Trophoblast cell (in vitro differentiated cells and primary cell): ENCODE data around the gene MZF1.

ENCODE experiments used
- DNase-seq, 2 donors: peaks; one replicate each; pipeline ENCODE4 v3.0.0-alpha.2; 2016
- H2AFZ ChIP-seq: 2 replicates; pipeline ENCODE4 v1.6.1; 2013; ENCODE audit warnings: low read length, moderate library complexity, mild to moderate bottlenecking; ENCODE audit not compliant: insufficient read depth, poor library complexity
- H2AK5ac ChIP-seq: 2 replicates; pipeline ENCODE4 v1.6.1; 2013; ENCODE audit warnings: mild to moderate bottlenecking, low read length
- H2BK120ac ChIP-seq: 2 replicates; pipeline ENCODE4 v1.6.1; 2013; ENCODE audit warnings: low read length, mild to moderate bottlenecking, moderate library complexity; ENCODE audit not compliant: insufficient read depth, poor library complexity
- H2BK12ac ChIP-seq: 2 replicates; pipeline ENCODE4 v1.6.1; 2013; ENCODE audit warnings: mild to moderate bottlenecking, low read length, moderate library complexity
- H2BK5ac ChIP-seq: 2 replicates; pipeline ENCODE4 v1.6.1; 2013; ENCODE audit warnings: low read length, low read depth, moderate library complexity, mild to moderate bottlenecking; ENCODE audit not compliant: poor library complexity
- H3K14ac ChIP-seq: 2 replicates; pipeline ENCODE4 v1.6.1; 2013; ENCODE audit warnings: mild to moderate bottlenecking, low read length
- H3K18ac ChIP-seq: 2 replicates; pipeline ENCODE4 v1.6.1; 2013; ENCODE audit warnings: mild to moderate bottlenecking, low read length
- H3K23ac ChIP-seq: 2 replicates; pipeline ENCODE4 v1.6.1; 2013; ENCODE audit warnings: low read length
- H3K27ac ChIP-seq: 2 replicates; pipeline ENCODE4 v1.5.1; 2013; ENCODE audit warnings: low read depth, mild to moderate bottlenecking, inconsistent platforms, low read length, moderate library complexity
- H3K27me3 ChIP-seq: 2 replicates; pipeline ENCODE4 v1.6.1; 2013; ENCODE audit warnings: inconsistent platforms, mild to moderate bottlenecking, low read length, moderate library complexity; ENCODE audit not compliant: insufficient read depth
- H3K36me3 ChIP-seq, 2 experiments: 1 replicate in 1 of 2; 2 replicates in 1 of 2; pipeline ENCODE4 v1.6.1; 2013; ENCODE audit warnings: low read length in 2 of 2, mild to moderate bottlenecking in 2 of 2, moderate library complexity in 1 of 2; ENCODE audit not compliant: insufficient read depth in 2 of 2, control insufficient read depth in 1 of 2
- H3K4ac ChIP-seq: 2 replicates; pipeline ENCODE4 v1.6.1; 2013; ENCODE audit warnings: low read depth, mild to moderate bottlenecking, low read length, moderate library complexity
- H3K4me1 ChIP-seq, 2 experiments: 1 replicate in 1 of 2; 2 replicates in 1 of 2; pipeline ENCODE4 v1.6.1; 2013; ENCODE audit warnings: low read length in 2 of 2, mild to moderate bottlenecking in 2 of 2, moderate library complexity in 1 of 2; ENCODE audit not compliant: insufficient read depth in 2 of 2, control insufficient read depth in 1 of 2
- H3K4me2 ChIP-seq: 2 replicates; pipeline ENCODE4 v1.6.1; 2013; ENCODE audit warnings: inconsistent platforms, mild to moderate bottlenecking, low read length, moderate library complexity
- H3K4me3 ChIP-seq: 2 replicates; pipeline ENCODE4 v1.5.1; 2013; ENCODE audit warnings: mild to moderate bottlenecking, low read depth, low read length, inconsistent platforms
- H3K79me1 ChIP-seq: one replicate; pipeline ENCODE4 v1.6.1; 2013; ENCODE audit warnings: low read length
- H3K79me2 ChIP-seq: 2 replicates; pipeline ENCODE4 v1.6.1; 2013; ENCODE audit warnings: low read length, mild to moderate bottlenecking; ENCODE audit not compliant: control insufficient read depth, insufficient read depth, poor library complexity
- H3K9ac ChIP-seq: 2 replicates; pipeline ENCODE4 v1.6.1; 2013; ENCODE audit warnings: mild to moderate bottlenecking, low read length
- H3K9me3 ChIP-seq: 2 replicates; pipeline ENCODE4 v1.6.1; 2013; ENCODE audit warnings: low read depth, mild to moderate bottlenecking, control low read depth, inconsistent platforms, low read length; ENCODE audit not compliant: insufficient read depth
- H4K12ac ChIP-seq: 2 replicates; pipeline ENCODE4 v1.6.1; 2013; ENCODE audit warnings: low read depth, mild to moderate bottlenecking, low read length, moderate library complexity
- H4K8ac ChIP-seq: 2 replicates; pipeline ENCODE4 v1.6.1; 2013; ENCODE audit warnings: low read depth, mild to moderate bottlenecking, low read length, moderate library complexity
- H4K91ac ChIP-seq: one replicate; pipeline ENCODE4 v1.6.1; 2013; ENCODE audit warnings: low read depth, mild to moderate bottlenecking, low read length, moderate library complexity
- WGBS: extraction: QIAGEN DNeasy Blood & Tissue Kit; methylation state at CpG from one replicate; pipeline ENCODE4 v1.1.7; 2013; ENCODE audit warnings: missing lambda C conversion rate; ENCODE audit not compliant: insufficient read length, insufficient coverage; ENCODE audit errors: extremely low coverage; 5-methylcytosine and 5-hydroxymethylcytosine counted together

The MZF1 gene

GRCh38 chr19:58521651-58522050, 51.5 kb downstream of the MZF1 start:
- Histone ChIP-seq H4K12ac (no peak overlapping the region), H3K79me1 (peaks cover 15% of the 10 kb centered on the region), H3K4ac (no peak overlapping the region), H2BK5ac (no peak overlapping the region), H2AK5ac (no peak overlapping the region), H3K27me3 (no peaks in the 10 kb centered on the region), H3K23ac (no peak overlapping the region), H2BK12ac (no peak overlapping the region), H3K4me3 (no peak overlapping the region), H3K79me2 (peaks cover 17% of the 10 kb centered on the region), H3K27ac (no peak overlapping the region), H4K8ac (no peak overlapping the region), H3K9me3 (no peaks in the 10 kb centered on the region), H3K18ac (no peak overlapping the region), H3K9ac (no peak overlapping the region), H3K14ac (no peak overlapping the region), H4K91ac (no peak overlapping the region), H3K36me3 (peaks cover 11% of the 10 kb centered on the region in 2 experiments), H2AFZ (peak overlapping the region; percentile 50), H3K4me2 (no peak overlapping the region), H3K4me1 (peaks cover 8 to 9% of the 10 kb centered on the region in 2 experiments), H2BK120ac (no peak overlapping the region)
- WGBS, result no CpG with 5 or more reads among the region's 4 CpGs
- no peak for DNase-seq

- H4K12ac ChIP-seq, result peak overlapping the region; percentile 93
- peak overlapping the region; percentile 64 for H4K8ac ChIP-seq
- H3K27me3 ChIP-seq, result no peaks in the 10 kb centered on the region
- no peaks in the 10 kb centered on the region for H3K9me3 ChIP-seq
- H3K4ac ChIP-seq, result peak overlapping the region; percentile 54
- peak overlapping the region; percentile 88 for H3K4me3 ChIP-seq
- H3K79me2 ChIP-seq, result peaks cover 17% of the 10 kb centered on the region
- peaks cover 21 to 22% of the 10 kb centered on the region in 2 experiments for H3K36me3 ChIP-seq
- H3K23ac ChIP-seq, result no peak overlapping the region
- H3K14ac ChIP-seq, result peak overlapping the region; percentile 30
- DNase-seq, result no peak
- peak overlapping the region; percentile 0 for H3K18ac ChIP-seq
- WGBS, result no CpG with 5 or more reads among the region's 7 CpGs
- H3K79me1 ChIP-seq, result peaks cover 15% of the 10 kb centered on the region
- peak overlapping the region; percentile 92 for H4K91ac ChIP-seq
- no peak overlapping the region for H2BK120ac ChIP-seq
- peak overlapping the region; percentile 91 for H3K9ac ChIP-seq
- H2AK5ac ChIP-seq, result no peak overlapping the region
- H3K4me1 ChIP-seq, result peaks cover 8 to 9% of the 10 kb centered on the region in 2 experiments
- peak overlapping the region; percentile 35 for H2AFZ ChIP-seq
- H3K4me2 ChIP-seq, result peak overlapping the region; percentile 61
- H2BK5ac ChIP-seq, result no peak overlapping the region
- H3K27ac ChIP-seq, result peak overlapping the region; percentile 80
- H2BK12ac ChIP-seq, result no peak overlapping the region
These were observed 52.9 kb downstream of the MZF1 start for GRCh38 chr19:58520257-58520599.

GRCh38 chr19:58519355-58520256, 53.5 kb downstream of the MZF1 start, which contains the start of gene ZBTB45:
Gene ZBTB45 (minus strand): TSS chr19:58519810. CDS start chr19:58517673, 2,137 bp downstream.
- Histone ChIP-seq H2AK5ac (peak within 1 kb of the TSS; percentile 87), H3K9ac (peak within 1 kb of the TSS; percentile 91), H3K9me3 (no peaks in the 10 kb centered on the region), H3K4me1 (peaks cover 9 to 10% of the 10 kb centered on the region in 2 experiments), H4K12ac (peak within 1 kb of the TSS; percentile 93), H3K36me3 (peaks cover 21 to 22% of the 10 kb centered on the region in 2 experiments), H3K27me3 (no peaks in the 10 kb centered on the region), H2BK5ac (peak within 1 kb of the TSS; percentile 54), H3K27ac (peak within 1 kb of the TSS; percentile 80), H4K8ac (peak within 1 kb of the TSS; percentile 64), H2BK12ac (no peak within 1 kb of the TSS), H3K79me1 (peaks cover 15% of the 10 kb centered on the region), H3K4ac (peak within 1 kb of the TSS; percentile 81), H2BK120ac (peak within 1 kb of the TSS; percentile 67), H3K14ac (peak within 1 kb of the TSS; percentile 94), H3K4me3 (peak within 1 kb of the TSS; percentile 88), H3K79me2 (peaks cover 17% of the 10 kb centered on the region), H3K18ac (peak within 1 kb of the TSS; percentile 83), H3K4me2 (peak within 1 kb of the TSS; percentile 61), H4K91ac (peak within 1 kb of the TSS; percentile 92), H2AFZ (peak within 1 kb of the TSS; percentile 72), H3K23ac (no peak within 1 kb of the TSS)
- DNase-seq, result peak; percentile 91 to 93
- no CpG with 5 or more reads among the region's 87 CpGs for WGBS

- Histone ChIP-seq H2AK5ac (peak overlapping the region; percentile 75), H2AFZ (peak overlapping the region; percentile 72), H4K12ac (peak overlapping the region; percentile 93), H4K8ac (peak overlapping the region; percentile 64), H3K4me1 (peaks cover 13% of the 10 kb centered on the region in 2 experiments), H3K9me3 (no peaks in the 10 kb centered on the region), H3K4me3 (peak overlapping the region; percentile 88), H2BK120ac (peak overlapping the region; percentile 67), H4K91ac (peak overlapping the region; percentile 92), H3K23ac (no peak overlapping the region), H3K4me2 (peak overlapping the region; percentile 61), H3K4ac (peak overlapping the region; percentile 81), H3K79me1 (peaks cover 17% of the 10 kb centered on the region), H3K36me3 (peaks cover 21 to 22% of the 10 kb centered on the region in 2 experiments), H3K18ac (peak overlapping the region; percentile 83), H3K27me3 (no peaks in the 10 kb centered on the region), H3K9ac (peak overlapping the region; percentile 91), H2BK12ac (no peak overlapping the region), H3K79me2 (peaks cover 21% of the 10 kb centered on the region), H3K27ac (peak overlapping the region; percentile 80), H2BK5ac (peak overlapping the region; percentile 54), H3K14ac (peak overlapping the region; percentile 94)
- WGBS, result no CpG with 5 or more reads among the region's 14 CpGs
- DNase-seq, result peak; percentile 56 to 68
These were observed 54.1 kb downstream of the MZF1 start for GRCh38 chr19:58519087-58519354.
